DMS153 treated with DMSO at 0.1 percent for 48 hours (cell line): ENCODE data around the gene SFXN5.
"Not testable (repeated sequence)": the region's sequence is repeated elsewhere in the genome, so short reads cannot be mapped to it uniquely, and the experiment has no call there.

ENCODE experiments used
- DNase-seq: peaks from one replicate; lab custom pipeline; 2025; ENCODE audit not compliant: unreplicated experiment; lab: John Stamatoyannopoulos, UW

SFXN5 gene

GRCh38 chr2:73078457-73079411 is 7.2 kb upstream of the SFXN5 start:
- no peak for DNase-seq

DNA sequence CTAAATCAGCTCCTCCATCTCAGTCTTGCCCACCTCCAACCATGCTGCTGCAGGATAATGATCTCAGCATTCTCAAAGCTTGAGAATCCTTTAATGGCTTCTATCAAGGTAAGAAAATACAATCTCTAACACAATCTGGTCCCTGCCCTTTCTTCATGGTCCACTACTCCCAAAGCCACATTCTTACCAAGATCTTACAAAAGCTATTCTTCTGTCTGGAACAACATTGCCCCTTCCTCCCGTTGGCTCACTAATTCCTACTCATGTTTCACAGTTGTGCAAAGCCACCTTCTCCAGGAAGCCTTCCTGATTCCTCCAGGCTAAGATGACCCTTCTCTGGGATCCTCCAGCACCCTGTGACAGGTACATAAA is 5.9 kb upstream of the SFXN5 start:
- DNase-seq: no peak

GRCh38 chr2:73076701-73077423 is 5.3 kb upstream of the SFXN5 start:
- no peak for DNase-seq

DNA sequence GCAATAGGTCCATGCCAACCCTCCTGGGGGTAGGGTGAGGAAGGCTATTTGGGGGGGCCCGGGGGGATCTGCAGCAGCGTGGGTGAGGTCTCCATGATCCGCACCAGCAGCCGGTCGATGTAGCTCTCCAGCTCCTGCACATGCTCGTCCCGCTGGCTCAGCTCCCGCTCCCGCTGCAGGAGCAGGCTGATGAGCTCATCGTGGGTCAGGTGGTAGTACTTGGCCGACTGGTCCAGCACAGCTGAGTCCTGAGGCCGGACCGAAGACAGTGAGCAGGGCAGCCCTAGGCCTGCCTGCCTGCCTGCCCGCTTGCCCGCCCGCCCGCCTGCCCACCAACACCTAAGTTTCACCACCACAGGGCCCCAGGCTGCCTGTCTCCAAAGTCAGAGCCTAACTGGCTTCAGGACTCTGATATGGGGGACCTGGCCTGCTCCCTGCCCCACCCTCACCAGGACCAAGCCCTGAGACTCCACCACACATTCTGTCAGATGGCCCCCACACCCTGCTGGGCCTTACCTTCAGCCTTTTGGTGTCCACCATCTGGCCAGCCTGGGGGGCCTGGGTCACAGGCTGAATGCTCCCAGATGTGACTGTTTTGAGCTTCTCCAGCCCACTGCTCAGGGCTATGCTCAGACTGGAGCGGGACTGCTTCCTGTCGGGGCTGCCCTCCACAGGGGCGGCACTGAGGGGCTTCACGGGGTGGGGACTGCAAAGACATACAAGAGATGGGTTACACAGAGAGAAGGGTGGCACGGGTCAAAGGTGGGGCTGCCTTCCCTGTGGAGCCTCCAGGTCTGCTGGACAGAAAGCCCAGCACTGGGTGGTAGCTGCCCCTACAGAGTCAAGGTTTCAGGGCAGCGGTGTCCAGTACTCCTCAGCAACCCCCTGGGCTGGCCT is 4.2 kb upstream of the SFXN5 start:
- no peak for DNase-seq

- DNase-seq: no peak
These were observed 2.9 kb upstream of the SFXN5 start for GRCh38 chr2:73074110-73075069.

GRCh38 chr2:73072416-73072815 is 904 bp upstream of the SFXN5 start:
- DNase-seq: no peak

GRCh38 chr2:73072129-73072395 is 550 bp upstream of the SFXN5 start:
- no peak for DNase-seq

DNA sequence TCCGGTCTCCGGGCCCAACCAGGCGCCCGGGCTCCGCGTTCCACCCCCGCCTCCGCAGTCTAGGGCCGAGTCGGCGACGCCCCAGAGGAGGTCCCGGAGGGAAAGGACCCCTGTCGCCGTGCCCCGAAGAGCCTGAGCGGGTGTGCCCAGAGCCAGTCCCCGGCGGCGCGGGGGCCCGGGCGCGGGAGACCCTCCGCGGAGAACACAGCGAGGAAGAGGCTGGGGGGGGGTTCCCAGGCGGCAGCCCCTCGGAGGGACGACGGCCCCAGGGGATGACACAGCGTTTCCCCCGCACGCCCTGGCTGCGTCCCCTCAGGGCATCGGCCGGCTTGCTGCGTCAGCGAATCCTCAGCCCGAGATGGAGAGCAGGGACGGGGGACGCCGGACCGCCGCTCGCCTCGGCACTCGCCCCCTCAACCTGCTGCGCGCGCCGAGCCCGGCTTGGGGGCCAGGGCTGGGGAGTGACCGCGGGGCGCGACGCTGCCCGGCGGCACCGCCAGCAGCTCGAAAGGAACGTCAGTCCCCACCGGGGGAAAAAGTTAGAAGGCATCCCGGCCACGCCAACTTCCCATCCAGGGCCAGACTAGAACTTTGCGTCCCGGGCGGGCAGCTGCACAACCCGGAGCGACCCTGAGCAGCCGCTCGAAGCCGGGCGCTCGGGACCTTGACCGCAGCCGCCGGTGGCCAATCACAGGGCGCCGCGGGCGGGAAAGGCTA is 711 bp downstream of the SFXN5 start:
- no peak for DNase-seq

GRCh38 chr2:73069855-73070642 is 1.5 kb downstream of the SFXN5 start:
- no peak for DNase-seq

DNA sequence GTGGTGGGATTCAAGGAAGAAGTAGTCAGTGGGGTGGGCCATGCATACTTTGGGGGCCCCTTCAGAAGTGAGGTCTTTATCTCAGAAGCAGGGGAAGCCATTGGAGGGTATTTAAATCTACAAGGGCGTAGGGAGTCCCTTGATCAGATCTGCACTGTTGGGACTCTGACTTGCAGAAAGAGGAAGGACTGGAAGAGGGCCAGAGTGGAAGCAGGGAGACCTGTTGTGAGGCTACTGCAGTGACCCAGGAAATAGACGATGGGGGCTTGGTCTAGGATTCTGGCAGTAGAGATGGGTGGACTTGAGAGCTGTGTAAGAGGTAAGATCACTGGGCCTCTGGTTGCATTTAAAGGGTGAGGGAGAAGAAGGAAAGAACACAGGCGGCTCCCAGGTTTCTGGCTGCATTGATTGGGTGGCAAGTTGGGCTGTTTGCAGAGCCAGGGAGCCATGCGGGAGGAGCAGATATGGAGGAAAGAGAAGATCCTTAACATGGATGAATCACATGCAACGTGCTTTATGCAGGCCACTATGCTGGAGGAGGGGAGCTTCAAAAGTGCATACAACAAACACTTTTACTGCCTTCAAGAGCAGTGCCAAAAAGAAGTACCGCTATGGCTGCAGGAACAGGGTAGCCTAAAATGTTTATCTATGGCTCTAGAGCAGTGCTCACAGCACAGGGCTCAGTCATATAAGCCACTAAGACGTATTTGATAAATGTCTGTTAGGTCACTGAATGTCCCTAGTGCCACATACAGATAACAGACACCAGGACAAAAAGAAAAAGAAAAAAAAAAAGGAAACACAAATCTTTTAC is 2.3 kb downstream of the SFXN5 start:
- DNase-seq: no peak

GRCh38 chr2:73068147-73068546 is 3.4 kb downstream of the SFXN5 start:
- no peak for DNase-seq

- no peak for DNase-seq
These were observed 4.5 kb downstream of the SFXN5 start for GRCh38 chr2:73067043-73067442.

DNA sequence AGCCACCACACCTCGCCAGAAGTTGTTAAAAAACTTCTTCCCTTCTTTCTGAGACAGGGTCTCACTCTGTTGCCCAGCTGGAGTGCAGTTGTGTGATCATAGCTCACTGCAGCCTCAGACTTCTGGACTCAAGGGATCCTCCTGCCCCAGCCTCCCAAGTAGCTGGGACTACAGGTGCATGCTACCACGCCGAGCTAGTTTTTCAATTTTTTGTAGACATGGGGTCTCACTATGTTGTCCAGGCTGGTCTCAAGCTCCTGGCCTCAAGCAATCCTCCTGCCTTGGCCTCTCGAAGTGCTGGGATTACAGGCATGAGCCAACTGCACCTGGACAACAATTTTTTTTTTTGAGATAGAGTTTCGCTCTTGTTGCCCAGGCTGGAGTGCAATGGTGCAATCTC is 6.4 kb downstream of the SFXN5 start:
- DNase-seq: not testable (repeated sequence)

DNA sequence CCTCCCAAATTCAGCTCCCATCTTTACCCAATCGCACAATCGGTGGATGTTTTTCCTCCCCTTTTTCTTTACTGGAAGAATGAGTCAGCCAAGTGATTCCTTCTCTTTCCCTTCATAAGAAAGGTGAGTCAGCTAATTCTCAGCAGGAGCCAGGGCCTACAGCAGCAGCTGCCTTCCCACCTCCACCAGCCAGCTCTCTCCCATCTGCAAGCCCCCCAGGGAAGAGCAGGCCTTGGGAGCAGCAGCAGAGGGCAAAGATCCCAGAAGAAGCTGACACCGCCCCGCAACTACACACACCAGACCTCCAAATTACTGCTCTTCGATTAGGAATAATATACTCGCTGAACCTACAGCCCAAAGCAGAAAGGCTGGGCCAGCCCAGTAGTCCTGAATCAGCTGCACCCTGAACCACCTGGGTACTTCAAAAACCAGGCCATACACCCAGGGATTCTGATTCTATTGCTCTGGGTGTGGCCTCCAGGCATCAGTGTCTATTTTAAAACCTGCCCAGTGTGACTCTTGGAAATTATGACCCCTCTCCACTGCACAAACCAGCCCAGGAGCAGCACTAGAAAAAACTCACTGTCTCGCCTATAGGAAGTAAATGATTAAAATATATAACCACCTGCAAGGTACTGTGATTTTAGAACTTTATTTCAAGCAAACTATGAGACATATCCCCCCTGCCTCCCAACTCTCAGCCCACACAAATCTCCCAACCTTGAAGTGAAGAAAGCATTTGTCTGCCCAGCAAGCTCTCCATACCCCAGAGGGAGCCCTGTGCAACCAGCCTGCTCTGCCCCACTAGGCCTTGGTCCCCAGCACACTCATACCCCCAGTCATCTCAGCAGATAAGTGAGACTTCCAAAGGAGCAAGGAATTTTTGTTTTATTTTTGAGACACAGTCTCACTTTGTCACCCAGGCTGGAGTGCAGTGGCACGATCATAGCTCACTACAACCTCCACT is 7.3 kb downstream of the SFXN5 start:
- DNase-seq: no peak

DNA sequence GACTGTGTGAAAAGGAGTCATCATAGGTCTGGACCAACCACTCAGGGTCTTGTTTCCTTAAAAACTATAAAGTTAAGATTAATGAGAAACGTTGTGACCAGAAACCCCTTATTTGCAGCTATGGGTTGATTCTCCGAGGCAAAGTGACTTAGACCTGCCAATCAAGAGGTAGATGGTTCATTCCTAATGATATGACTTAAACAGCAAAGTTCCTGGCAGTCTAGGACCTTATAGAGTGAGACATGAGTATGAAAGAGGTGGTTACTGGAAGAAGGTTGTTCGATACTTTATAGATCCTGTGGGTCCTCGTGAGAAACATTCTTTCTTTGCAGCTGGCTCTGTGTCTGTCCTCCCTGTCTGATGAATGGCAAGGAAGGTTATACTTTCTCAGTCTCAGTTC is 8.0 kb downstream of the SFXN5 start:
- no peak for DNase-seq

DNA sequence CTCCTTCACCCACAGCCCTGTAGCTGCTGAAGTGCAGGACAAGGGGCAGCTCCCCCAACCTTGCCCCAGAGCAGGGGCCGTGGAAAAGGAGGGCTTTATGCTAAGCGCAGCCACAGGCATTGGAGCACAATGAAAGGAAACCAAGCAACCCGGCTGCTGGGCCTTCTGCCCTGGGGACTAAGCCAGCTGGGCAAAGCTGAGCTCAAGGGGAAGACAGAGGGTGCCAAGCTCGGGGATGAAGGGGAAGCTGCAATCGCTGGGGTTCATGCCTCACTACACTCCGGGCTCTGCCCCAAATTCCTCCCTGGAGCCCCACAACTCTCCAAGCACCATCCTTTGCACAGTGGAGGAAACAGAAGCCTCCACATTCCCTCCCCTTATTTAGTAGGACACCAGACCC is 12.4 kb downstream of the SFXN5 start:
- DNase-seq: no peak

DNA sequence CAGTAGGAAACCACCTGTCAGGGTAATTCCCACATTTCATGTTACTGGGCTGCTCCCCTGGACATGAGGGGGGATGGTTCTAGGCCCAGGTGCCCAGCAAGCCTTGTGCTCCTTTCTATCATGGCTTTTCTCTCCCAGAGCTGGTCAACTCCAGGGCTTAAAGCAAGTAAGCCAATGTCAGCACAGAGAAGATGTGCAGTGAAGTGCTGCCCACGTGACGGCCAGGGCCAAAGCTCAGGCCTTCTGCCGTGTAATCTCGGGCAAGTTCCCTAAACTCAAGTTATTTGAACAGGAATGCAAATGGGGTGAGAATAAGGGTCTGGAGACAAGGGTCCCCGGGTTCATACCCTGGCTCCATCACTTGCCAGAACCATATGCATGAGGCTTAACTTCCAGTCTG is 16.5 kb downstream of the SFXN5 start:
- no peak for DNase-seq
